Panc1 (cell line): ENCODE measurements around the gene INPP5A. TPM values are rescaled to one million over a fixed set of nuclear protein-coding genes. Genes with fewer than 3 reads are reported as not detected.

Experiments used
- ATAC-seq: fragments of 200-7000 bp; cut with Tn5 transposase; 2 replicates; pipeline ENCODE4 v1.9.1; 2020; ENCODE audit warnings: mild to moderate bottlenecking, moderate library complexity
- BruUV-seq: library from RNA; stranded (reverse); fragments of 400-500 nt; replicated peaks from 2 replicates; lab custom pipeline; 2021; lab: Mats Ljungman, UMichigan
- CTCF ChIA-PET: fragments of 300-600 bp; sonication (Branson Sonifier 250); formaldehyde crosslinking; loops from one replicate; lab custom pipeline; 2022; ENCODE audit warnings: antibody characterized with exemption; lab: Charles Lee
- POLR2A ChIA-PET: fragments of 300-600 bp; sonication (Branson Sonifier 250); formaldehyde crosslinking; loops from one replicate; lab custom pipeline; 2022; ENCODE audit warnings: antibody characterized with exemption; lab: Charles Lee
- DNase-seq: peaks from one replicate; pipeline ENCODE4 v3.0.0-alpha.2; 2010; ENCODE audit warnings: low read depth, low spot score
- H3K27ac ChIP-seq: 2 replicates; pipeline ENCODE4 v1.5.1; 2011; ENCODE audit warnings: mild to moderate bottlenecking, low read length, inconsistent platforms
- H3K27me3 ChIP-seq: fragments of 200-500 bp; sonication (Bioruptor generic); 2 replicates; pipeline ENCODE4 v1.6.0; 2014; ENCODE audit warnings: low read length, inconsistent platforms; ENCODE audit not compliant: control insufficient read depth, insufficient read depth
- H3K36me3 ChIP-seq: fragments of 200-500 bp; sonication (Bioruptor generic); 2 replicates; pipeline ENCODE4 v1.5.1; 2014; ENCODE audit warnings: inconsistent platforms, mild to moderate bottlenecking, low read length, moderate library complexity; ENCODE audit not compliant: control insufficient read depth, insufficient read depth
- H3K4me1 ChIP-seq: 2 replicates; pipeline ENCODE4 v1.5.1; 2011; ENCODE audit warnings: inconsistent platforms, mild to moderate bottlenecking, low read length, moderate library complexity; ENCODE audit not compliant: control insufficient read depth, insufficient read depth
- H3K4me3 ChIP-seq, 2 experiments: 2 replicates each; pipeline ENCODE4 v1.5.1; 2011 to 2012; ENCODE audit warnings: low read depth in 2 of 2, low read length in 2 of 2, mild to moderate bottlenecking in 2 of 2, inconsistent platforms in 1 of 2, moderate library complexity in 1 of 2
- H3K9me3 ChIP-seq: fragments of 200-500 bp; sonication (Bioruptor generic); 2 replicates; pipeline ENCODE4 v1.5.1; 2014; ENCODE audit warnings: low read depth, mild to moderate bottlenecking, inconsistent platforms, low read length, moderate library complexity; ENCODE audit not compliant: control insufficient read depth, insufficient read depth
- CTCF ChIP-seq: fragments of 450-650 bp; IDR thresholded peaks from 2 replicates; pipeline ENCODE4 v1.5.1; 2017; ENCODE audit warnings: mild to moderate bottlenecking
- POLR2AphosphoS5 ChIP-seq: IDR thresholded peaks from 2 replicates; pipeline ENCODE4 v1.6.1; 2012; ENCODE audit warnings: mild to moderate bottlenecking, low read depth, low read length, moderate library complexity
- REST ChIP-seq, 2 experiments: IDR thresholded peaks; 2 replicates each; pipeline ENCODE4 v1.6.1; 2011 to 2012; ENCODE audit warnings: low read depth in 2 of 2, control low read depth in 1 of 2, low read length in 1 of 2, mild to moderate bottlenecking in 1 of 2, moderate library complexity in 1 of 2; ENCODE audit not compliant: insufficient read depth in 1 of 2
- SIN3A ChIP-seq: IDR thresholded peaks from 2 replicates; pipeline ENCODE4 v1.6.1; 2012; ENCODE audit warnings: low read depth, mild to moderate bottlenecking, low read length, moderate library complexity, borderline replicate concordance; ENCODE audit not compliant: insufficient read depth
- TCF7L2 ChIP-seq: IDR thresholded peaks from 2 replicates; pipeline ENCODE4 v1.6.1; 2011; ENCODE audit warnings: mild to moderate bottlenecking, low read depth, low read length, inconsistent platforms
- in situ Hi-C: cut with HindIII; loops from 2 replicates; pipeline ENCODE4 v1.10.0; 2016; ENCODE audit warnings: low sequenced_read_pairs, low pct_unique_long_range_greater_than_20kb
- intact Hi-C: fragments of 100-400 bp; cut with micrococcal nuclease; formaldehyde crosslinking; loops from one replicate; pipeline ENCODE4 v1.10.0; 2022; ENCODE audit not compliant: unreplicated experiment
- total RNA-seq: library from RNA; stranded (reverse); gene quantifications from one replicate; pipeline ENCODE4 v1.2.1, GENCODE V29; 2021; ENCODE audit not compliant: unreplicated experiment

The INPP5A gene
- total RNA-seq, 1 experiment from 2014 or later = 60.0 TPM

GRCh38 chr10:132595021-132595420 lies 57.4 kb downstream of the INPP5A start:
- POLR2A ChIA-PET = interaction anchor here (0.7 kb wide), 1 partner anchor 240 kb away, joined by 3 read pairs; no protein-coding TSS in a partner anchor
- intact Hi-C loops = no loop called here
- H3K27ac ChIP-seq = no peak overlapping the region
- CTCF ChIA-PET = no interaction called here
- H3K27me3 ChIP-seq = no peaks in the 10 kb centered on the region
- H3K4me3 ChIP-seq = no peak overlapping the region
- H3K4me1 ChIP-seq = peaks cover 23% of the 10 kb centered on the region
- peaks cover 3% of the 10 kb centered on the region; the same call in 1 of the 2 replicates for H3K9me3 ChIP-seq
- no TSS peak for BruUV-seq
- no peak for DNase-seq
- TF ChIP-seq TCF7L2 = no peak
- no peak for TF ChIP-seq REST (IDR thresholded peaks at IDR 0.05; ENCODE audit: insufficient read depth in 1 of 2, low read depth in 2 of 2, low read length in 1 of 2)
- no peak for TF ChIP-seq CTCF
- TF ChIP-seq POLR2AphosphoS5 = no peak
- H3K36me3 ChIP-seq = no peaks in the 10 kb centered on the region
- ATAC-seq = no peak
- in situ Hi-C loops = no loop called here

- intact Hi-C loops = no loop called here
These were observed 58.3 kb downstream of the INPP5A start for GRCh38 chr10:132595854-132596253.

GRCh38 chr10:132596742-132597279 lies 59.2 kb downstream of the INPP5A start:
- no TSS peak for BruUV-seq
- peaks cover 9% of the 10 kb centered on the region; the same call in 1 of the 2 replicates for H3K9me3 ChIP-seq
- in situ Hi-C loops (no loop called here), intact Hi-C loops (no loop called here)
- ChIA-PET POLR2A (no interaction called here), CTCF (no interaction called here)
- DNase-seq = no peak
- no peak for ATAC-seq
- peaks cover 12% of the 10 kb centered on the region for H3K4me1 ChIP-seq
- no peaks in the 10 kb centered on the region for H3K27me3 ChIP-seq
- TF ChIP-seq REST (IDR thresholded peaks at IDR 0.05; ENCODE audit: insufficient read depth in 1 of 2, low read depth in 2 of 2, low read length in 1 of 2) (no peak), SIN3A (no peak), CTCF (no peak), TCF7L2 (no peak), POLR2AphosphoS5 (no peak)
- H3K4me3 ChIP-seq = no peak overlapping the region
- no peaks in the 10 kb centered on the region for H3K36me3 ChIP-seq
- no peak overlapping the region for H3K27ac ChIP-seq

More at GRCh38 chr10:132595854-132596253, 58.3 kb downstream of the INPP5A start:
- no TSS peak for BruUV-seq
- CTCF ChIA-PET = interaction anchor here (0.7 kb wide), 1 partner anchor 16 kb away, joined by 3 read pairs; no protein-coding TSS in a partner anchor
- POLR2A ChIA-PET = no interaction called here
- no peak for DNase-seq
- TF ChIP-seq TCF7L2 = no peak
- TF ChIP-seq SIN3A = no peak
- ATAC-seq = no peak
- H3K9me3 ChIP-seq = peaks cover 9% of the 10 kb centered on the region; the same call in 1 of the 2 replicates
- in situ Hi-C loops = no loop called here
- H3K36me3 ChIP-seq = no peaks in the 10 kb centered on the region
- H3K27me3 ChIP-seq = no peaks in the 10 kb centered on the region
- no peak overlapping the region for H3K4me3 ChIP-seq
- H3K27ac ChIP-seq = no peak overlapping the region
- peaks cover 20% of the 10 kb centered on the region for H3K4me1 ChIP-seq
